ENCODE results near the gene TPI1. TPM values are rescaled to one million over a fixed set of nuclear protein-coding genes. Genes with fewer than 3 reads are reported as not detected.

TPI1 gene
- total RNA-seq, 6 experiments from 2014 or later: 265 to 400 (median 331) TPM

DNA sequence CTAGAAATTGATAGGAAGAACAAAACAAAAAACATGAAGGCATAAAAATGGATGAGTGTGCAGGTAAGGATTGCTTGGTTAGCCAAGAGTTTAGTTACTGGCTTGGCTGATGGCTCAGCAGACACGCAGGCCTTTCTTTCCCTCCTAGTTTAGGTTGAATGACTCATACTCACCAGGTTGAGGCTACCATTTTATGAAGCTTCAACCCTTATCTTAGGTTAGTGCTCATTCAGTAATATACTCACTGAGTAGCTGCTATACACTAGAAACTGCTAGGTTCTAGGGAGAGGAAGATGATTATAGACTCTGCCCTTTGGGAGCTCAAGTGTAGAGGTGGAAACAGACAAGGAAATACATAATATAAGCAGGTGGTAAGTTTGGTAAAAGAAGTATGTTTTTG, 33.1 kb upstream of the TPI1 start:
- H3K4me3 ChIP-seq: no peak overlapping the region
- no peak for DNase-seq
- H3K9me3 ChIP-seq: no peaks in the 10 kb centered on the region
- intact Hi-C loops (cut with DNase I): loop anchor here in 1 of 2 donors (10.0 kb wide), 1 partner anchor 209 kb away; no protein-coding TSS in a partner anchor
- WGBS (ENCODE audit: insufficient coverage, low coverage, low lambda C conversion rate, missing lambda C conversion rate): 64% methylated on average over 1 of the region's 1 CpG
- no peaks in the 10 kb centered on the region for H3K4me1 ChIP-seq
- no peak overlapping the region for H3K27ac ChIP-seq
- no peaks in the 10 kb centered on the region for H3K27me3 ChIP-seq
- TF ChIP-seq, protein P1, sequence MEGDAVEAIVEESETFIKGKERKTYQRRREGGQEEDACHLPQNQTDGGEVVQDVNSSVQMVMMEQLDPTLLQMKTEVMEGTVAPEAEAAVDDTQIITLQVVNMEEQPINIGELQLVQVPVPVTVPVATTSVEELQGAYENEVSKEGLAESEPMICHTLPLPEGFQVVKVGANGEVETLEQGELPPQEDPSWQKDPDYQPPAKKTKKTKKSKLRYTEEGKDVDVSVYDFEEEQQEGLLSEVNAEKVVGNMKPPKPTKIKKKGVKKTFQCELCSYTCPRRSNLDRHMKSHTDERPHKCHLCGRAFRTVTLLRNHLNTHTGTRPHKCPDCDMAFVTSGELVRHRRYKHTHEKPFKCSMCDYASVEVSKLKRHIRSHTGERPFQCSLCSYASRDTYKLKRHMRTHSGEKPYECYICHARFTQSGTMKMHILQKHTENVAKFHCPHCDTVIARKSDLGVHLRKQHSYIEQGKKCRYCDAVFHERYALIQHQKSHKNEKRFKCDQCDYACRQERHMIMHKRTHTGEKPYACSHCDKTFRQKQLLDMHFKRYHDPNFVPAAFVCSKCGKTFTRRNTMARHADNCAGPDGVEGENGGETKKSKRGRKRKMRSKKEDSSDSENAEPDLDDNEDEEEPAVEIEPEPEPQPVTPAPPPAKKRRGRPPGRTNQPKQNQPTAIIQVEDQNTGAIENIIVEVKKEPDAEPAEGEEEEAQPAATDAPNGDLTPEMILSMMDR (IDR thresholded peaks at IDR 0.05): no peak
- TF ChIP-seq POLR2A (IDR thresholded peaks at IDR 0.05): no peak
- no peak for ATAC-seq
- no peaks in the 10 kb centered on the region for H3K36me3 ChIP-seq

DNA sequence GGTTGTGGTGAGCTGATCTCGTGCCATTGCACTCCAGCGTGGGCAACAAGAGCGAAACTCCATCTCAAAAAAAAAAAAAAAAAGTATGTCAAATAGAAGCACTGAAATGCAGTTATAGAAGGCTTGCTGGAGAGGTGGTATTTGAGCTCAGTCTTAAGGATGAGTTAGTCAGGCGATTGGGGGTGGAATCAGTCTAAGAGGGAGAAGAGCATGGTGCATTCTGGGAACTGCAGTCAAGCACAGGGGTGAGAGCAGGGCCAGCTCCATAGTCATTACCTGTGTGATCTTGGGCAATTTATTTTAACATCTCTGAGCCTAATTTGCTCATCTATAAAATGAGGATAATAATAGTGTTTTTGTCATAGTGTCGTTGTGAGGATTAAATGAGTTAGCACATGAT, 32.5 kb upstream of the TPI1 start:
- TF ChIP-seq POLR2A (IDR thresholded peaks at IDR 0.05): no peak
- TF ChIP-seq, protein P1 (IDR thresholded peaks at IDR 0.05): no peak
- ATAC-seq: no peak
- WGBS (ENCODE audit: insufficient coverage, low coverage, low lambda C conversion rate, missing lambda C conversion rate): 72% methylated on average over 5 of the region's 5 CpGs
- H3K9me3 ChIP-seq: no peaks in the 10 kb centered on the region
- H3K27me3 ChIP-seq: no peaks in the 10 kb centered on the region
- H3K4me1 ChIP-seq: no peaks in the 10 kb centered on the region
- no peak overlapping the region for H3K27ac ChIP-seq
- DNase-seq: no peak
- no peaks in the 10 kb centered on the region for H3K36me3 ChIP-seq
- H3K4me3 ChIP-seq: no peak overlapping the region
- intact Hi-C loops (cut with DNase I): loop anchor here in 1 of 2 donors (5.0 to 10.0 kb wide), 2 partner anchors 103 to 210 kb away; no protein-coding TSS in a partner anchor

DNA sequence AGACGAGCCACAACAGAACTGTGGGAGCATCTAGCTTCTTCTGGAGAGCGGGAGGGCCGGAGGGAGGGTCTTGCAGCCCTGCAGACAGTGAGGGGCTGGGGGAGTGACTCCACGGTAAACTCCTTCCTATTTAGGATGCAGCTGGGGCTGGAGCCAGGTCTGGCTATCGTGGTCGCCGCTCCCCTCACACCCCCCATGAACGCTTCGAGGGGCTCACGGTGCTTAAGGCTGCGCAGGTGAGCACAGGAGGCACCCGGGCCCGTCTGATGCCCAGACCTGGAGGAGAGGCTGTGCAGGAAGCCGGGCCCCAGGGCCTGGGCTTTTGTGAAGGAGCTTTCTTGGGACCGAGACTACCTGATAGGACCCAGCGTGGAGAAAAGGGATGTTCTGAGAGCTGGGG, 30.5 kb upstream of the TPI1 start:
- Histone ChIP-seq H3K9me3 (no peaks in the 10 kb centered on the region), H3K36me3 (no peaks in the 10 kb centered on the region), H3K27me3 (no peaks in the 10 kb centered on the region), H3K4me1 (no peaks in the 10 kb centered on the region), H3K4me3 (no peak overlapping the region), H3K27ac (no peak overlapping the region)
- DNase-seq: no peak
- TF ChIP-seq POLR2A (IDR thresholded peaks at IDR 0.05): no peak
- TF ChIP-seq, protein P1 (IDR thresholded peaks at IDR 0.05): no peak
- intact Hi-C loops (cut with DNase I): loop anchor here in 1 of 2 donors (5.0 to 10.0 kb wide), 2 partner anchors 105 to 212 kb away; no protein-coding TSS in a partner anchor
- 49% methylated on average over 3 of the region's 16 CpGs for WGBS (ENCODE audit: insufficient coverage, low coverage, low lambda C conversion rate, missing lambda C conversion rate)
- ATAC-seq: no peak

DNA sequence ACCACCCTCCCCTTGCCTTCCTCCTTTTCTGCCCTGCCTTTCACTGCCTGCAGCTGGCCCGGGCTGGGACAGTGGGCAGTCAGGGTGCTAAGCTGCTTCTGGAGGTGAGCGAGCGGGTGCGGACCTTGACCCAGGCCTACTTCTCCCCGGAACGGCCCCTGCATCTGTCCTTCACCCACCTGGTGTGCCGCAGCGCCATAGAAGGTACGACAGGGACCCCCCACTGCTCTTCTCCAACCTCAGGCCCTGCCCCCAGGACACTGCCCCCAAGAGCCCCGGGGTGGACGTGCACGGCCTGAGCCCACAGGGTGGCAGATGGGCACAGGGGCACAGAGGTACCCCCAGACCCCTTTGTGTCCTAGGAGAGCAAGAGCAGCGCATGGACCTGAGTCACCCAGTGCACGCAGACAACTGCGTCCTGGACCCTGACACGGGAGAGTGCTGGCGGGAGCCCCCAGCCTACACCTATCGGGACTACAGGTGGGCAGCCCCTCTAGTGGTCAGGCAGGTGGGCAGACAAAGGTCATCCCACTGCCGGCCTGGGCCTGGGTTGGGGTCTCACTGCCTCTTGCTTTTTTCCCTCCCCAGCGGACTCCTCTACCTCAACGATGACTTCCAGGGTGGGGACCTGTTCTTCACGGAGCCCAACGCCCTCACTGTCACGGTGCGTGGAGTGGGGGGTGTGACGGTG, 29.8 kb upstream of the TPI1 start:
- intact Hi-C loops (cut with DNase I): loop anchor here in 1 of 2 donors (5.0 to 10.0 kb wide), 2 partner anchors 105 to 213 kb away; no protein-coding TSS in a partner anchor
- no peak for ATAC-seq

More for the DNA sequence above, 29.8 kb upstream of the TPI1 start:
- Histone ChIP-seq H3K27ac (no peak overlapping the region), H3K4me3 (no peak overlapping the region), H3K27me3 (no peaks in the 10 kb centered on the region), H3K9me3 (no peaks in the 10 kb centered on the region), H3K4me1 (no peaks in the 10 kb centered on the region), H3K36me3 (no peaks in the 10 kb centered on the region)
- 67% methylated on average over 1 of the region's 26 CpGs for WGBS (ENCODE audit: insufficient coverage, low coverage, low lambda C conversion rate, missing lambda C conversion rate)
- DNase-seq: no peak
- TF ChIP-seq, protein P1 (IDR thresholded peaks at IDR 0.05): no peak
- no peak for TF ChIP-seq POLR2A (IDR thresholded peaks at IDR 0.05)

All from right lobe of liver (tissue), 6 donors.